Iris pigment epithelial cell (primary cell): Measurements from ENCODE around the gene CNTN4.
"Not testable (repeated sequence)": the region's sequence is repeated elsewhere in the genome, so short reads cannot be mapped to it uniquely, and the experiment has no call there.

ENCODE experiments used
- DNase-seq: peaks from one replicate; pipeline ENCODE4 v3.0.0-alpha.2; 2011; ENCODE audit warnings: low read depth

Gene CNTN4

DNA sequence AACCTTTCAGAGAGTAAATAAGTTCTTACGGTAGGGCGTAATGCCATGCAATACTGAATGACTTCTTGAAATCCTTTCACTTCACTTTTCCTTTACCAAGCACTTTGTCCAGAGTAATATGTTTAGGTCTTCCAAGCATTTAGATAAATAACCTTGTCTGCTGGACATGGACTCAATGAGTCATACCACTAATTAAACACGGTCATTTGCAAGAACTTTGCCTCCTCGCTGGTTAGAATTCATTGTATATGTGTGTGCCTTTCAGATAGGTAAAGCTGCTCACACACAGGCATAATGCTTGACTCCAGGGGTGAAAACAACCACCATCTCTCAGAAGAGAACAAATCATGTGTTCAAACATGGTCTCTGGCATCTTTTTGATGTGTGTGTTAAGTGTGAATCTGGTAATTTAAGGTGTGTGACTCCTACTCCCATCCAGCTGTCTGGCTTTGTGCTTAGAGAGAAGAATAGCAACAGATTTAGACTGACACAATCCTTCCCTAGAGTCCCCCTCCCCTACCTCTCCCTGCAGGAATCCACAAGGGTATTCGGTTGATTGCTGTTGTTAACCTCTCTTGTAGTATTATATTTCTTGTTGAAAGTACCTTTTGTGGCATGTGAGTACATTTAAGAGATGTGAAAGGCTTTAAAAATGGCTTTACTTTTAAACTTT lies 419.0 kb downstream of the CNTN4 start:
- no peak for DNase-seq

DNA sequence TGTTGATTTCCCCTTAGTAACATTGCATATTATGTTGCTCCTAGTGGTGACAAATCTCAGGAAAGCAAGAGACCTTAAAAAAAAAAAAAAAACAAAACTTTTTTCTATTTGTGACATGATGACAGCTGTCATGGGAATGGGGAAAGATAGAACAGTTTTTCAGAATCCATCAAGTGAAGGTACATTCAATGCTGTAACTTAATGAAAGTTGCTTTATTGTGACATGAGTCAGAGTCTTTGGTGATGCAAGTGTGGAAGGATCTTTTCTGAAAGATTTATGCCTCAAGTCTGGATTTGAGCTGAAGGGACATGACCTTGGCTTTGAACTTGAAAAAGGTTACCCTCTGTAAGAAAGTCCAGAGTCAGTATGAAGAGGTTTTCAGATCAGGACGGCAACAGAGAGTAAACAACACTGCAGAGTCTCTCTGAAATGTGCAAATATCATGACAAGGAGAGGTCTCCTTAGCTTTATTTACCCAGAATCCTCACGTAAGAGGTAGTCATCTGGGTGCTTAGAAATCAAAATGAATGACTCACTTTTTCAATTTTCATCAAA lies 424.7 kb downstream of the CNTN4 start:
- no peak for DNase-seq

DNA sequence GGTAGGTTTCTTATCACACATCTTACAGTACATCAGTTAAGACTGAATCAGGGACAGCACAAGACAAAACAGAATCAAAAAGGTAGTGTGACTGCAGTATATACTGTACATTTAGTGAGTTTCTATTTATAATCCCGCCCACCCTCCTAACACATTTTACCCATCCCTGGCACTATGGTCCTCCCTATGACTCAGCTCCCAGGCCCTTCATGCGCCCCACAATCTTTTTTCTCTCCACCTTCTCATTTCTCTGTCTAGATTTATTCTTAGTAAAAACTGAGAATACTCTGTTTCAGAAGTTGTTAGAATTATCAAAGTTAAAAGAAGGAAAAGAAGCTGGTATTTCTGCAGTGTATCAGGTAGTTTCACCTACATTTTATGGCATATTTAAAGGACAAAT lies 427.3 kb downstream of the CNTN4 start:
- DNase-seq = no peak

DNA sequence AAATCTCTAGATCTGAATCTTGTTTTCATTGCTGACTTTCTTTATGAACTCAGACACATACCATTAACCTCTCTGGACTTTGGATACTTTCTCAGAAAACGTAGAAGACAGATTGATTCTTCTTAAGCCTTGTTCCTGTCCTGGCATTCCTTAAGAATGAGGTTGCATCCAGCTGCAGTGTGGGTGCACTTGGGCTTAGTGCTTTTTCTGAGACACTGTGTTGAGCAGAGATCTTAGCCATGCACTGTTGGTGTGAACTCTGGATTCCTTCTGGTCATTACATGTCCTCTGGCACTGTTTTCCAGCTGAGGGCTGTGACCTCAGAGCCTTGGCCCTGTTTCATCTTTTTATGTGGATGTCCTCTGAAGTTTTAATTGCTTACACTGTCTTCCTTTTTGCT lies 428.3 kb downstream of the CNTN4 start:
- no peak for DNase-seq

DNA sequence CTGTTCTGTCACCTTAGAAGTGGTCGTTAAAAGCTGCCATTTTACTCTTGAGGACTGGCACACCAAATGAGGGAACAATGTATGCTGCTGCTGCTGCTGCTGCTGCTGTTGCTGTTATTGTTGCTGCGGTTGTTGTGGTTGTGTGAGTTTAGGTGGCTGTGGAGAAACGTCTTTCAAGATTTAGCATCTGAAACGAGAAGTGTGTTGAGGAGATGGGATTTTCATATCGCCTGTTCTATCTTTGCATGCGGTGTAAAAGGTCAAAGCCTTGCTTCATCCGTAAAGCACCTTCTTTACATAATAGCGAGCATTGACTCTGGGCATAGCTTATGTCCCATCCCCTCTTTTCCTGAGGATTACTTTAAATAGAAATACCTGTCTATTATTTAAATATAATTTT lies 428.7 kb downstream of the CNTN4 start:
- DNase-seq = not testable (repeated sequence)

DNA sequence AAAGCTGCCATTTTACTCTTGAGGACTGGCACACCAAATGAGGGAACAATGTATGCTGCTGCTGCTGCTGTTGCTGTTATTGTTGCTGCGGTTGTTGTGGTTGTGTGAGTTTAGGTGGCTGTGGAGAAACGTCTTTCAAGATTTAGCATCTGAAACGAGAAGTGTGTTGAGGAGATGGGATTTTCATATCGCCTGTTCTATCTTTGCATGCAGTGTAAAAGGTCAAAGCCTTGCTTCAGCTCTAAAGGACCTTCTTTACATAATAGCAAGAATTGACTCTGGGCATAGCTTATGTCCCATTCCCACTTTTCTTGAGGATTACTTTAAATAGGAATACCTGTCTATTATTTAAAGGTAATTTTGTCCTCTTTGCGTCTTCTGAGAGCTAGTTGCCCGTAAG lies 436.1 kb downstream of the CNTN4 start:
- DNase-seq = not testable (repeated sequence)

DNA sequence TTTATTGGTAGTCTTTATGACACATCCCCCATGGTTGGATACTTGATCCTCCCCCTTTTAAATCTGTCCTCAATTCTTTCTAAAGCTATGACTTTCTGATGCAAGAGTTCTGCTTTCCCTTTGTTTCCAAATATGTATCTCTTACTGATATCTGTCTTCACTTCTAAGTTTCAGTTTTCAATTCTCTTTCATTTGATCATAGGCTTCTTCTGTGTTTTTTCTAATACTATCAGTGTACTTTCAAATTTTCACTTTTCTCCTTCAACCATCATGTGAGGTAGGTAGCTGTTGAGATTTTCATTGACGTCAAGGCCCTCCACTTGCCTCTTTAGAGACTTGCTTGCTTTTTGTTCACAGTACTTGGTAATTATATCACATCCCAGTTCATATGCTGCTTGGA lies 436.5 kb downstream of the CNTN4 start:
- no peak for DNase-seq

DNA sequence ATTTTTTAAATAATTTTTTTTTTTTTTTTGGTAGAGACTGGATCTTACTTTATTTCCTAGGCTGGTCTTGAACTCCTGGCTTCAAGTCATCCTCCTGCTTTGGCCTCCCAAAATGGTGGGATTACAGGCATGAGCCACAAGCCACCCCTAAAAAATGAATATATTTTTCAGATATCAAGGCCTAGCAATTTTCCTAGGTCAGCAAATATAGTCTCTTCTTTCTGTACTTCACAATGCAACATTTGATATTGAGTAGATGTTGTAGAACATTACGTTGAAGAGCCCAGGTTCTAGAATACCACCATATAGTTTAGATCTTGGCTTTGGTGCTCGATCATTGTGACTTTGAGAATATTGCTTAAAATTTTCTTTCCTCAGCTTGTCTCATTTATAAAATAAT lies 437.9 kb downstream of the CNTN4 start:
- no peak for DNase-seq

DNA sequence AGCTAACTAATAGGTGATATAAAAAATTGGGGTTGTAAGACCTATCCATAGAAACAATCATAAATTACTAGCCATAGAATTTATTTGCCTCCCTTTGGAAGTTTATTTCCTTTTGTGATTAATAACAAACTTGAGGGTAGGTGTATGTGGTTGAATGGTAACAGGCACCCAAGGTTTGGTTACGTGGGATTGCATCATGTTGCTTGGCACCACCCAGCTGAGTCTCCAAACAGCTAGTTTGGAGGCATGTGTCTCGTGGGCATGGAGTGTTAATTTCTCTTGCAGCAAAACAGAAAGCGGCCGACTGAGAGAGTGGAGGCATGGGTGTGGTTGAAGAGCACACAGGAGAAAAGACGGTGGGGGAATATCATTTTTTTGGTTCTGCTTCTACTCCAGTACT lies 441.4 kb downstream of the CNTN4 start:
- DNase-seq = no peak

DNA sequence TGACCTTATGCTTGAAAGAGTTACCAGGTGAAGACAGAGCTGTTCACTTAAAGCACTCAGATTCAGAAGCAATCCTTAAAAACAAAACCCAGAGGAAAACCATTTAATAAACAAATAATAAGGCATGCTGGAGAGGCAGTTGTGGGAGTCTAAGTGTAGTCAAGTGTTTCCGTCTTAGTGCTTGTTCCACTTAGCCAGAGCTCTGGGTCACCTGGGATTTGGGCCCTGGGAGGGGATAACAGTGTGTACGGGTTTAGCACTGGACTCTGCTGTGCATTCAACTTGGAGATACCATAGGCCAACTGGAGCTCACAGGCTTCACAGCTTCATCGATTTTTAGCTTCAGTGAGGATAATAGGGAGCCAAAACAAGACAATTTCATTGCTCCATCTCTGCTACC lies 444.6 kb downstream of the CNTN4 start:
- no peak for DNase-seq

DNA sequence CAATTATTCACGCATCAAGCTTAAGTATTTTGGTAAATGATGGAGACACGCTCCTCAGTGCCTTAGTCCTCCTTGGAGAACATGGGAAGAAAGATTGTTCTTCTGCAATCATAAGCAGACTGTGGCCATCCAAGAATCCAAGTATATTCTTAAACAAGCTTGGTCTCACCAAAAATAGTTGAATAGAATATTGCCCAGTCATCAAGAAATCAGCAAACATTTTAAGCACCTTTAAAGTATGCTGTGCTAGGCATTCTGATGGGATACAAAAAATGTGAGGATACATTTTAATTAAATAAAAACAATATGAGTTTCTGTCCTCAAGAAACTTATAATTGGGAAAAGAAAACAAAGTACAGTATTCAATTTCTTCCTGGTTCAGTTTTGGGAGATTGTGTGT lies 445.5 kb downstream of the CNTN4 start:
- no peak for DNase-seq

DNA sequence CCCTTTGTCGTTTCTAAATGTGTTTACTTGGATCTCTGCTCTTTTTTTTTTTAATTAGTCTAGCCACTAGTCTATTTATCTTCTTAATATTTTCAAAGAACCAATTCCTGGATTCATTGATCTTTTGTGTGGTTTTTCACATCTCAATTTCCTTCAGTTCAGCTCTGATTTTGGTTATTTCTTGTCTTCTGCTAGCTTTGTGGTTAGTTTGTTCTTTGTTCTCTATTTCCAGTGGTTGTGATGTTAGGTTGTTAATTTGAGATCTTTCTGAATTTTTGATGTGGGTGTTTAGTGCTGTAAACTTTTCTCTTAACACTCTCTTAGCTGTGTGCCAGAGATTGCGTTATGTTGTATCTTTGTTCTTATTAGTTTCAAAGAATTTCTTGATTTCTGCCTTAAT lies 446.1 kb downstream of the CNTN4 start:
- DNase-seq = no peak

DNA sequence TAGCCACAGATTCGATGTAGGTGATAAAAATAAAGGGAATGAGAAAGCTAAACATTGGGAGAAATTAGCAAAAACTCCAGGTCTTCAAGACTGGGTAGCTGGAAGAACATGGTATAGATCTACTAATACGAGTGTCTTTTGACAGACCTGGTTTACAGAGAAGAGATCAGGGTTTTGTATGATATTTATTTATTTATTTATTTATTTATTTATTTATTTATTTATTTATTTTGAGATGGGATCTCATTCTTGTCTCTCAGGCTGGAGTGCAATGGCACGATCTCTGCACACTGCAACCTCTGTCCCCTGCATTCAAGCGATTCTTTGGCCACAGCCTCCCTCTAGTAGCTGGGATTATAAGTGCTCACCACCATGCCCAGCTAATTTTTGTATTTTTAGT lies 448.4 kb downstream of the CNTN4 start:
- no peak for DNase-seq

DNA sequence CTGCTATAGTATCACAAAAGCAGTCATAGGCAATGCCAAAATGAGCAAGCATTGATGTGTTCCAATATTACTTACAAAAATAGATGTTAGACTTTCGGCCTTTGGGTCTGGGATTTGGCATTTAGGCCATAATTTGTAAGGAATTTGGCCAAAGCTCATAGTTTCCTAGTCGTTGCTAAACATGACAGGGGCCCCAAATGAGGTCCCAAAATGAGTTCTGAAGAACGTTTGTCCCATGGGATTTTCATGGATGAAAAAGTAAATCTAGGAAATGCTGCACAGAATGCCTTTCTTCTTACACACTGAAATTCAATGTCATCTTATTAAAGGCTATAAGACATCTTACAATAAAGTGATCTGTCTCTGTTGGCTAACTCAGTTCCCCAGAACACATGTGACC lies 456.0 kb downstream of the CNTN4 start:
- no peak for DNase-seq

DNA sequence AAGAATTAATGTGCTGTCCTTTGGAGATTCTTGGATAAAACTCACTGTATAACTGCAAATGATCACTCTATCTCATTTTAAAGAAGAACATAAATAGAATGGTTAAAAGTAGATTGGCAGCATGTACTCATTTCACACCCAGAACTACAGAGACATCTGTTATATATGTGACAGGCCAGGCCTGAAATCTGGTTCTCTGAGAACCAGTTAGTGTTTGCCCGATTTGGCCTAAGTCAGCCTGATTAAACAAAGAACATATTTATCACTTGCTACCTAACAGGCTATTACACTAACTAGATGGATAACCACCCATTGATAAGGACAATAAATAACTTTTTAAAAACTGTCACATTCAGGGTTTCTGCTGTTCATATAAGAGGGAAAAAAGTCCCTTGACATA lies 460.1 kb downstream of the CNTN4 start:
- no peak for DNase-seq

DNA sequence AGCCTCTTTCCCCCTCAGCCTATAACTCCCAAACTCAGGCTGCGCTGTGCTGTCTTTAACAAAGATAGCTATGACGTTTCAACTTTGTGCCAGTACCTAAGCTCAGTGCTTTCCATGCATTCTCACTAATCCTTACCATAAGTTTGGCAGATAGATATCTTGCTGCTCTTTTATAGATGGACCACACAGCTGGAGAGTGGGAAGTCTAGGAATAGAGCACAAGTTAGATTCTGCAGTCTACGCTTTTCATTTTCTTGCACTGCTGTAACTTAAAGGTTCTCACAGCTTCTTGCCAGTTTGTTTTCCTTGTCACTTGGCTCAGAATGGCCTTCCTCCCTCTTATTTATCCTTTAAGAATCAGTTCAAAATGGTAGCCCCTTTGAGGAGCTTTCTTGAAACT lies 468.8 kb downstream of the CNTN4 start:
- no peak for DNase-seq

DNA sequence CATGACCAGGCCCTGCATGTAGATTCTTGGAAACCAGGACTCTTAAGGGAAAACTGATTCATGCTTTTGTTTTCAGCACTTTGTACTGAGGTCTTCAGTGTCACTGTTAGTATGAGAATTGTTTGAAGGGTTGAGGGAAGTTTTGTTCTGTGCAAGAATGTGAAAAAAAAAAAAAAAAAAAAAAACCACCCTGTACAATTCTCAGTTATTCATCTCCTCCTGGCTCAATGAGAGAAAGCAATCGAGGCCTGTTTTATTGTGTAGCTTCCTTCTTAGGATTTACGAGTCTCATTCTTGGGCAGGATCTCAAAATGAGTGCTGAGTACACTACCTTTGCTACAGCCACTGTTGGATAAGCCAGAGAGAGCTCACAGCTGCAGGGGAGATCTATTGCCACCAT lies 469.5 kb downstream of the CNTN4 start:
- DNase-seq = no peak

DNA sequence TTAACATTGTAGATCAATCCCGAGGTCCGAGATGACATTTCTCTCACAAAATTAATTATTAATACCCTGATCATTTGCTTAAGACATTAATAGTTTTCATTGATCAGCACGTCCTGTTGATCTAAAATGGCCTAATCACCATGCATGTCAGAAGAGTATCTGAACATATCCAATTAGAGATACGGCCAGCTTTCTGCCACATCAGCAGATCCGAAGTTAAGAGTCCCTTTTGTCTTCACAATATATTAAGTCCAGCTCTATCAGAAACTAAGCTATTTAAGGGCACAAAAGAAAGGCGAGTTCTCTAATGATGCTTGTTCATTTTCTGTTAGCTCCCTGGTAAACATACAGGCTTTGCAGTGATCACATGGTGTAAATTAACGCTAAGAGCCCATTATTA lies 470.3 kb downstream of the CNTN4 start:
- no peak for DNase-seq

DNA sequence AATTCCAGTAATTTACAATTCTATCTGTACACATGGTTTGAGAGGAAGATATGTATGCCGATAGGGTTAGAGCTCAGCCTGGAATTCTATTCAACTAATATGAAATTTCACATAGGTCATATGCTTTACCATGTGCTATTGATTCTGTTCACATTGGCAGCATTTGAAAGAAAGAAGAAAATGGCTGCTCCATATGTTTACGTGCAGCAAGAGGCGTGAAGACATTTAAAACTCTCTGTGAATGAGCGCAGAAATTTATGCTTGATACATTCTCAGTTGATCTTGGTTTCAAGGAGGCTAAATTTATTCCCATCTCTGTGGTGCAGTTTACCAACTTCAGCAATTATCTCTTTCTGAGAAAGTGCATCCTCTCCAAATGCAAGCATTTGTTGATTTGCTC lies 478.9 kb downstream of the CNTN4 start:
- DNase-seq = no peak

DNA sequence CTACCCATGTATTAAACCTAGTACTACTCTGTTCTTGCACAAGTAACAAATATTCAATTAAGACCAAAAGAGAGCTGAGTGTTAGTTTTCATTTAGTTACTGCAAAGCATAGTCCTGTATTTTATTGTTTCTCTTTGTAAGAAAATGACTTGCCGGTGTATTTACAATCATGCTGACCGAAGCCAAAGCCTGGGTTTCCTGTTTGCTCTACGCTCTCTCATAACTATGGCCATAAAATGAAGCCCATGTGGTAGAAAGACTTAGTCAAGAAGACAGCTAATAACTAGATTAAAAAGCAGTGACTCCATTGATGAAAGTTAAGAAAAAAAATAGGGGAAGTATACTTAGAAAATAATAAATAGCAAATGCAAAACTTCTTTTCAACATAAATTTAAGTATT lies 479.9 kb downstream of the CNTN4 start:
- no peak for DNase-seq

DNA sequence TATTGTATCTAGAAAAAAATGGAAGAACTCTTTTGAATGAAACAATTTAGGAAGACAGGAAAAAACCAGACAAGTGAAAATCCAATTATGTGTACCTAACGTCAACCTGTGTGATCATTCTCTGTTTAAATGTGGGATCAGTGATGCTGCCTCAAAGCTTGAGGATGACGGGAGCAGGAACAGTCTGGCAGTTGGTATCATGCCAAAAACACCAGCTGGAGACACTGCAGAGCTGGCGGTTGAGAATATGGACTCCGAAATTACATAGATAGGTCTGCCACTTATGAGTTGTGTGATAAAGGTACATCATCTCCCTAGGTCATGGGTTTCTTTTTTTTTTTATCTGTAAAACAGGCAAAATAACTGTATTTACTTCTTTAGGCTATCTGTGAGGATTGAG lies 480.5 kb downstream of the CNTN4 start:
- no peak for DNase-seq

DNA sequence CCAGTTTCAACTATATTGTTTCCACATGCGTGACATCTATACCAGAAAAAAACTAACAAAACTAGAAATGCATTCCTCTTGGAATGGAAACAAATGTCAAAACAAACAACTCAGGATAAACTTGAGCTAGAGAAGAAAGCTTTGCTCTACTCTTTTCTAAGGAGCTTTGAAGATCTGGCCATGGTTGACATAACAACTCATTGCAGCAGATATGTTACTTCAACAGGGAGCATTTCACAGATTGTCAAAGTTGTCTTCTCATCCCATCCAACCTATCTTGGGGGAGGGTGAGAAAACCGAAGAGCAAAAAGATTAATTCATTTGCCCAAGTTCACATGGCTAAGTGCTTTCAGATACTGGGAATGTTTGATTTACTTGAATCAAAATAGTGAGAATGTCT lies 484.4 kb downstream of the CNTN4 start:
- no peak for DNase-seq

DNA sequence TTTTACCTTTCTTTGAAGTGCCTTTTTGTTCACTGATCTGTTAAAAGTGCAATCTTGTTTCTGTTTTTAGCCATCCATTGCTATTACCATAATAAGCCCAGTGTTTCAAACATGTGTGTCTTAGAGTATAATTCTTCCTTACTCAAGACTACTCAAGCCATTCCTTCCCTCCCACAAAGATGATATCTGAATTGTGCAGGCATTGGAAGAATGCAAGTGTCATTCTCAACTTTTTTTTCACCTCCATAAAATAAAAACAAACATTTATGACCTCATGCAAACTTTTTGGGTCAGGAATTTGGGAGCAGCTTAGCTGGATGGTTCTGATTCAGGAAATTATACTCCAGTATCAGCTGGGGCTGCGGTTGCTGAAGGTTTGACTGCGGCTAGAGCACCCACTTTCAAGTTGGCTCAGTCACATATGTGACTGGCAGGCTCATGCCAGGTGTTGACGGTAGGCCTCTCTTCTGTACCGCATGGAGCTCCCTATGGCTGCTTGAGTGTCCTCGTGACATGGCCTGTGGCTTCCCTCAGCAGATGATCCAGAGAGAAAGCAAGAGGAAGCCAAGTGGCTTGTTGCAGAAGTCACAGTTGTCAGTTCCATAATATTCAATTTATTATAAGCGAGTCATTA lies 490.8 kb downstream of the CNTN4 start:
- DNase-seq = no peak

DNA sequence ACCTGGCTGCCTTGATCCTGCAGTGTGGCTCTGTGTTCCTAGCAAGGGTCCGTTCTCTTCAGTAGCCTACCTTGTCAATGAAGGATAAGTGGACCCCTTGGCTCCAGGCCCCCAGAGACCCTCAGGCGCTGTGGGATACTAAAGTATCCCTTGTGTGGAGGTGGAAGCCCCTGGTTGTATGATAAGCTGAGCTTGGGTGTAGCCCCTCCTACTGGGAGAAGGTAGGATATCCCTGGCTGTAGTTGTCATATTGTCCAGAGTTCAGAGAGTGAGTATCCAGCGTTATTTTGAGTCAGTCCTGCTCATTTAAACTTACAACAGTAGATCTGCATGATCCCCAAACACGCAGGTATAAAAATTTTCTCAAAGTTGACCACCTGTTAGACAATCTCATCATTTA lies 496.8 kb downstream of the CNTN4 start:
- no peak for DNase-seq
